AG20443 (cell line): ENCODE results near the gene ATG7.
"Not testable (repeated sequence)": the region's sequence is repeated elsewhere in the genome, so short reads cannot be mapped to it uniquely, and the experiment has no call there.

Experiments
- DNase-seq: peaks from one replicate; pipeline ENCODE4 v3.0.0; 2012; ENCODE audit warnings: low spot score, mixed read lengths

The ATG7 gene

GRCh38 chr3:11509173-11510000, 237.2 kb downstream of the ATG7 start:
- DNase-seq: peak; percentile 89

- DNase-seq: no peak
Measured at GRCh38 chr3:11510001-11510340, 237.8 kb downstream of the ATG7 start.

GRCh38 chr3:11510356-11510755, 238.2 kb downstream of the ATG7 start:
- DNase-seq: no peak

- not testable (repeated sequence) for DNase-seq
Measured at GRCh38 chr3:11511606-11512005, 239.4 kb downstream of the ATG7 start.

DNA sequence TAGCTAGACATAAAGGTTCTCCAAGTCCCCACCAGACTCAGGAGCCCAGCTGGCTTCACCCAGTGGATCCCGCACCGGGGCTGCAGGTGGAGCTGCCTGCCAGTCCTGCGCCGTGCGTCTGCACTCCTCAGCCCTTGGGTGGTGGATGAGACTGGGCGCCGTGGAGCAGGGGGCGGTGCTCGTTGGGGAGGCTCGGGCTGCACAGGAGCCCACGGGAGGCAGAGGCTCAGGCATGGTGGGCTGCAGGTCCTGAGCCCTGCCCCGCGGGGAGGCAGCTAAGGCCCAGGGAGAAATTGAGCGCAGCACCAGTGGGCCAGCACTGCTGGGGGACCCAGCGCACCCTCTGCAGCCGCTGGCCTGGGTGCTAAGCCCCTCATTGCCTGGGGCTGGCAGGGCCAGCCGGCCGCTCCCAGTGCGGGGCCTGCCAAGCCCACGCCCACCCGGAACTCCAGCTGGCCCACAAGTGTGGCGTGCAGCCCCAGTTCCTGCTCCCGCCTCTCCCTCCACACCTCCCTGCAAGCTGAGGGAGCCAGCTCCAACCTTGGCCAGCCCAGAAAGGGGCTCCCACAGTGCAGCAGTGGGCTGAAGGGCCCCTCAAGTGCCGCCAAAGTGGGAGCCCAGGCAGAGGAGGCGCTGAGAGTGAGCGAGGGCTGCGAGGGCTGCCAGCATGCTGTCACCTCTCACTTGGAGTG, 241.1 kb downstream of the ATG7 start:
- DNase-seq: not testable (repeated sequence)

DNA sequence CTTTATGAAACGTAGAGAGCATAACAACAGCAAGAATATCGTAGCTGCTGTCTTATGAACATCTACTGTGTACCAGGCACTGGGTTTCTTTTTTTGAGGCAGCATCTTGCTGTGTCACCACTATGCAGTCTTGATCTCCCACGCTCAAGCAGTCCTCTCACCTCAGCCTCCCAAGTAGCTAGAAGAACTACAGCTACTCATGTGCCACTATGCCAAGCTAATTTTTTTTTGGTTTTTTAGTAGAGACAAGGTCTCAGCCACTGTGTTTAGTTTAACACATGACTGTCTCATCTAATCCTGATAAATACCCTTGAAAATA, 241.6 kb downstream of the ATG7 start:
- no peak for DNase-seq

GRCh38 chr3:11514191-11514821, 242.1 kb downstream of the ATG7 start:
- peak; percentile 83 for DNase-seq

- DNase-seq: no peak
Measured at GRCh38 chr3:11517601-11518000, 245.4 kb downstream of the ATG7 start.

GRCh38 chr3:11521167-11521566, 249.0 kb downstream of the ATG7 start:
- DNase-seq: no peak

DNA sequence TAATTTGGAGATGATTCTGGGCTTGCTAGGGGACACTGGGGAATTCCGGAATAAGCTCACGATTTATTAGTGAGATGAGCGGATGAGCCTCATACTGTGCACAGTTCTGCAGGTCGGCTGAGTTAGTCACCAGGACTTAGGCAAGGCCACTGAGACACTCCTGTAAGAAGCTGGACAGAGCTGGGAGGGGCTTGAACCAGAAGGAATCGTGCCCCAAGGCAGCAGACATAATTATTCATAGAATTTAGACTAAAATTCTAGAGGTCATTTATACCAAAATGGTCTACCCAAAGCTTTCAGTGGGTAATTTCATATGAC, 250.2 kb downstream of the ATG7 start:
- DNase-seq: no peak

- no peak for DNase-seq
Measured at GRCh38 chr3:11522953-11523571, 250.9 kb downstream of the ATG7 start.

GRCh38 chr3:11523572-11524101, 251.4 kb downstream of the ATG7 start:
- DNase-seq: no peak

GRCh38 chr3:11526121-11526520, 253.9 kb downstream of the ATG7 start:
- not testable (repeated sequence) for DNase-seq

DNA sequence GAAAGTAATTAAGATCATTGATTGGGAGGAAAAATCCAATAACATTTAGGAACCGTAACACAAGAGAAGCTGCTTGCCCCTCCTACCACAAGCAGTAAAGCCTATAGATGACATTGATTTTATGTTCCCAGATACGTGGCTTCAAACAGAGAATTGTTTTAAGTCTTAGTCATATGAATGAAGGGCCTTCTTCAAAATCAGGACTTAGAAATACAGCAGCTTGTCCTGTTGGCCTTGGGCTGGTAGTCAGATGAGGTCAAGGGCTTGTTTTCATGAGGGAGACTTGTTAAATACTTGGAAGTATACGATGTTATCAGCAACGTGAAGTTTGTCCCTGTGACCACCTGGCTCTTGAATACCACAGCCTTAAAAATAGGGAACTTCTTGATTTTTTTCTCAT, 257.1 kb downstream of the ATG7 start:
- no peak for DNase-seq

GRCh38 chr3:11530153-11530721, 258.0 kb downstream of the ATG7 start:
- peak; percentile 76 for DNase-seq

DNA sequence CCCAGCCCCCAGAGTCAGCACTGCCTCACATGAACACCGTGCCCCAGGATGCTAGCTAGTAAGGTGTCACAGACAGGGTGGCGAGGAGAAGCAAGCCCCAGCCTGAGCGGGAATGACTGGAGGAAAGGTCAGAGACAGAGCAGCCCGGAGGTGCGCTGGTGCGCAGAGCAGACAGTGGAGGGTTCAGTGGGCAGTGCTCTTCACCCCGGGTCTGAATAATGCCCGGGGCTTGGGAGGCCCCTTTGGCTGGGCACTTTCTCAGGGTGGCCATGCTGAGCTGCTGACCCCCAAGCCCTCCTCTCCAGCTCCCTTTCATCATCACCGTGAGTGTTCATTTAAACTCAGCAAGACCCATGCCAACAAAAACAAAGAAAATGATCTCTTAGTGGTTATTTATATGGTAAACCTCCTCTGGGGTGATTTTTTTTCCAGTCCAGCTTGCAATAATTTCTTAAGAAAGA, 260.8 kb downstream of the ATG7 start:
- DNase-seq: no peak

- no peak for DNase-seq
Measured at GRCh38 chr3:11534011-11534792, 262.0 kb downstream of the ATG7 start.

DNA sequence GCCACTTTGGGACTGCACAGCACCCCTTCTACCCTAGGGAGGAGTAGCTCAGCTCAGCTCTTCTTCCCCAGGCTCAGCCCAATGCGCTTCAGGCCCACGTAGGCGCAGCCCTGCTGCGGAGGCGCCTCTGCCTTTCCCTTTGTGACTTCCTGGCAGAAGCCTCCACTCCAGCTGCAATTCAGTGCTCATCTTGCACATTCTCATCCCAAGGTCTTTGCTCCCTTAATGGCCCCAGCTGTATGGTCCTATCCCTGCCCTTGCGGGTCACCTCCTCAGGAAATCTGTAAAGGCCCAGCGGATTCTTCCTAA, 262.6 kb downstream of the ATG7 start:
- no peak for DNase-seq

DNA sequence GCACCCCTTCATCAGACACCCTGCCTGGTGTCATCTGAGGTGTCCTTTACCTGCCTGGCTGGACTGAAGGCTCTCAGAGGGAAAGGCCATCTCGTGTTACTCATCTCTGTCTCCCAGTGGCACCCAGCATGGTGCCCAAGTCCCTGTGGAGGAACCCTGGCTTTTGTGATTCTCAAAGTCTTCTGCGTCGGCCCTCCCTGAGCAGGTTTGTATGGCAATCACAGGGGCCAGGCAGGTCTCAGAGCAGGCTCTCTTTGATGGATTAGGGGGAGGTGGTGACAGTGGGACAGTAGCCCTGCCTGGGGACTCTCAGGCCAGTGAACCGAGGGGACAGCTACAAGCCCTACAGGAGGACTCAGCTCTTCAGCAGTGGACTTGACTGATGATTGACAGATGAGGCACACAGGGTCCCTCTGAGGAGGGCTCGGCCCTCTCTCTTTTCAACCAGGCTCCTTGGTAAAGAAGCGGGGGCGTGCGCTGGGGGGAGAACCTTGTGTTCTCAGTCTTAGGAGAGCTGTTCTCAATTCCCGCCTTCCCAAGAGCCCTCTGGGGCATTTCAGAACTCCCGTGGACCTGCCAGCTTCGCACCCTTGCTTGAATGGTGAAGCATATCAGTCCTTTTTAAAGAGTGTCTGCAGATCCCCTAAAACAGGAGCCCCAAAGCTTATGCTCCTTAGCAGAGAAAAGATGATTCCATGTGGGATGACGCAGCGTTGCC, 263.2 kb downstream of the ATG7 start:
- DNase-seq: no peak

GRCh38 chr3:11536132-11536935, 264.1 kb downstream of the ATG7 start:
- no peak for DNase-seq
